HG03045 (cell line): ENCODE measurements around the gene SMAD7.
"Not testable (repeated sequence)": the region's sequence is repeated elsewhere in the genome, so short reads cannot be mapped to it uniquely, and the experiment has no call there.

Experiments
- ATAC-seq: cut with Tn5 transposase; IDR thresholded peaks from one replicate; pipeline ENCODE4 v1.9.1; 2021; ENCODE audit warnings: mild to moderate bottlenecking, moderate library complexity; ENCODE audit not compliant: unreplicated experiment

SMAD7 gene

GRCh38 chr18:48884306-48884705 is 66.5 kb downstream of the SMAD7 start:
- ATAC-seq, result no peak

GRCh38 chr18:48882379-48882778 is 68.4 kb downstream of the SMAD7 start:
- ATAC-seq, result no peak

GRCh38 chr18:48880931-48881330 is 69.8 kb downstream of the SMAD7 start:
- ATAC-seq, result no peak

DNA sequence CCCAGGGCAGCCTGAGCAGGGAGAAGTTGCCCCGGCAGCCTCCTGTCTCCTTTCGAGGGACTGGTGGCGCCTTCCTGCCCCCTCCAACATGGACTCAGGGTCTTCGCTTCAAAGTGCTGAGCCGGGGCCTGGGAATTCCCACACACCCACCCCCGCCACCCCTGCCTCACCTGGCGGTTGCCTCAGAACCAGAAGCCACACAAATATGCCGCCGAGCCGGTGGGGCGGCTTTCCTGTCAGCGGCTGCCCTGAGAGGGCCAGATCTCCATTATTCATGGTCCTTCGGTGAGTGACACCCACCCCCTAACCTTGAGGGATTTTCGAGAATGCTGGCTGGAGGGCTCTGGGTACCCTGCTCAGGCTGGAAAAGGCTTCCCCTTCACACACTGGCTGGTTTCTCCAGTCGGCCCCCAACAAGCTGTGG is 71.7 kb downstream of the SMAD7 start:
- ATAC-seq, result no peak

GRCh38 chr18:48878471-48878870 is 72.3 kb downstream of the SMAD7 start:
- no peak for ATAC-seq

GRCh38 chr18:48877941-48878340 is 72.8 kb downstream of the SMAD7 start:
- no peak for ATAC-seq

DNA sequence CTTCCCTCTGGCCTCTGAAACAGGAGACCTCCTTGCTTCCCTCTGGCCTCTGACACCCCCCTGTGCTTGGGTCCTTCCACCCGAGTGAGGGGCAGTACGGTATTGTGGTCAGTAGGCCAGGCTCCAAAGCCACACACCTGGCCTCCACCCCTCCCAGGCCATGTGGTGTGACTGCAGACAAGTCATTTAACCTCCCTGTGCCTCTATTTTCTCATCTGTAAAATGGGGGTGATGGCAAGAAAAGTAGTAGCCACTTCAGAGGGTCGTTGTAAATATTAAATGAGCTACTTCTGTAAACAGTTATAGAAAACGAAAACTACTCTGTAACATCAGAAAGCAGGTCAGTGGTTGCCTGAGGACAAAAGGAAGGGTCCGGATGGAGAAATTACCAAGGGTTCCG is 74.2 kb downstream of the SMAD7 start:
- no peak for ATAC-seq

GRCh38 chr18:48875942-48876511 is 74.7 kb downstream of the SMAD7 start:
- no peak for ATAC-seq

- no peak for ATAC-seq
Measured at GRCh38 chr18:48875314-48875941, 75.3 kb downstream of the SMAD7 start.

DNA sequence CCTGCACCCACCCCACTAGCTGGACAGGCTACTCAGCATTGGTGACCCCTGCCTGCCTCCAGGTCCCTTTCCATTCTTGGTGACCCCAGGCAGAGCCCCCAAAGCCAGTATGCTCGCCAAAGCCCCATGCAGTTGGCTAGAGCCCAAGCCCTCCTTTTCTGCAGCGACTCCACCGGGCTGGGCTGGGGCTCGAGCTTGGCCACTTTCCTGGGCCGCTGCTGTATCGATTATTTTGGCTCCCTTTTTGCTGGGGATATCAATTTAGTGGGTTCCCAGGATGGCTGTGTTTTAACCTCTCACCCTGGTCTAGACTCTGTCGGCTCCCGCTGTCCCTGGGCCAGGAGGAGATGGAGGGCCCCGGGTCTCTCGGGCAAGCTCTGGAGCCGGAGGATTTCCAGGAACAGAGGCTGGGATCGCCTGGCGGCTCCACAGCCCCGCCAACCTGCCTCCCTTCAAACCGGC is 76.0 kb downstream of the SMAD7 start:
- ATAC-seq, result no peak

- no peak for ATAC-seq
Measured at GRCh38 chr18:48874233-48874632, 76.5 kb downstream of the SMAD7 start.

GRCh38 chr18:48872234-48873145 is 78.3 kb downstream of the SMAD7 start:
- ATAC-seq, result no peak

GRCh38 chr18:48871391-48872166 is 79.2 kb downstream of the SMAD7 start:
- ATAC-seq, result no peak

GRCh38 chr18:48870926-48871325 is 79.8 kb downstream of the SMAD7 start:
- ATAC-seq, result not testable (repeated sequence)
